Measurements from ENCODE around the gene FBXL22. TPM values are rescaled to one million over a fixed set of nuclear protein-coding genes. Genes with fewer than 3 reads are reported as not detected.

Gene FBXL22
- total and polyA plus RNA-seq, 8 donors: 0.28 to 2.1 (median 0.90) TPM

GRCh38 chr15:63555507-63555906 lies 41.7 kb upstream of the FBXL22 start:
- intact Hi-C loops (cut with DNase I): no loop called here
- H3K9me3 ChIP-seq: no peaks in the 10 kb centered on the region
- DNase-seq (no peak), ATAC-seq (no peak), FAIRE-seq (no peak)
- H3K4me1 ChIP-seq: peaks cover 24 to 39% (median 39%) of the 10 kb centered on the region in 3 donors
- H3K27me3 ChIP-seq: no peaks in the 10 kb centered on the region
- H3K36me3 ChIP-seq: peaks cover 0 to 10% (median 0%) of the 10 kb centered on the region in 3 donors
- peak overlapping the region in 1 of 4 donors; percentile 2 for H3K27ac ChIP-seq
- no peak overlapping the region for H3K4me3 ChIP-seq
- no peak for TF ChIP-seq CTCF (IDR thresholded peaks at IDR 0.05)

DNA sequence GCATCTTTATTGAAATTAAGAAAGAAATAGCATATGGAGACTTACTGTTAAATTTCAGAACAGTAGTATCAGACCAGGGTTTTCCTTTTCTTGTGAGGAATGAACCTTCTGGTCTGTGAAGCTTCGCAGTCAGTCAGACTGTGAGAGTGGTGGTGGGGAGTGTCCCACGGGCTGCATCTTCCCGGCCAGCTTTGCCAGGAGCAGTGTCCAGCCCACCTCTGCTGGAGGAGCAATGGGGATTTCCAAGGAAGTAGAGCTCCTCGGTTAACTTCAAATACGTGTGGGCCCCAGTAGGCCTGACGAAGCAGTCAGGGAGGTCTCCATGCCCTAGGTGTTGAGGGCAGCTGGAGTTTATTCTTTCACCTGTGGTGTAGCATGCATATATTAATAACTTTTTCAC lies 40.9 kb upstream of the FBXL22 start:
- Histone ChIP-seq H3K4me1 (peaks cover 21 to 35% (median 32%) of the 10 kb centered on the region in 3 donors), H3K36me3 (peaks cover 0 to 10% (median 0%) of the 10 kb centered on the region in 3 donors), H3K27me3 (no peaks in the 10 kb centered on the region), H3K4me3 (no peak overlapping the region), H3K27ac (no peak overlapping the region), H3K9me3 (no peaks in the 10 kb centered on the region)
- ATAC-seq: no peak
- intact Hi-C loops (cut with DNase I): no loop called here
- DNase-seq: no peak
- no peak for TF ChIP-seq CTCF (IDR thresholded peaks at IDR 0.05)
- no peak for FAIRE-seq
- WGBS, 2 donors: 85 to 94% methylated on average over 6 of the region's 6 CpGs

DNA sequence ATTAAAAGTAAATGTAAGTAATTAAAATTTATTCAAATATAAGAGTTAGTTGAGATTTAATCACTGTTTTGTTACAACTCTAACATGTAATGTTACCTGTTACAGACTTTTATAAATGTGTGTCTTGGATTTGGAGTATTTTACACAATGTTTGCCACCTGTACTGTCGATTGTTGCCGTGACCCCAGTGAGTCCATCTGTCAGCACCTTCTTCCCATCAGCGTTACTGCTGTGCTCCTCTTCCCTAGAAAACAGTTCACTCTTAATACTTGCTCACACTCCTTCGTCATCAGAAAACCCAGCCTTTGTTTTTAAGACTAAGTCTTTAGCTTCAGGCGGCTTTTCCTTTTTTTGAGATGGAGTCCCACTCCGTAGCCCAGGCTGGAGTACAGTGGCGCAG lies 40.5 kb upstream of the FBXL22 start:
- 98% methylated on average over 7 of the region's 7 CpGs for WGBS, 2 donors
- Histone ChIP-seq H3K4me3 (no peak overlapping the region), H3K27ac (no peak overlapping the region), H3K36me3 (peaks cover 0 to 10% (median 0%) of the 10 kb centered on the region in 3 donors), H3K9me3 (no peaks in the 10 kb centered on the region), H3K4me1 (peaks cover 17 to 30% (median 27%) of the 10 kb centered on the region in 3 donors), H3K27me3 (no peaks in the 10 kb centered on the region)
- intact Hi-C loops (cut with DNase I): no loop called here
- no peak for TF ChIP-seq CTCF (IDR thresholded peaks at IDR 0.05)
- ATAC-seq: no peak
- DNase-seq: no peak
- FAIRE-seq: no peak

DNA sequence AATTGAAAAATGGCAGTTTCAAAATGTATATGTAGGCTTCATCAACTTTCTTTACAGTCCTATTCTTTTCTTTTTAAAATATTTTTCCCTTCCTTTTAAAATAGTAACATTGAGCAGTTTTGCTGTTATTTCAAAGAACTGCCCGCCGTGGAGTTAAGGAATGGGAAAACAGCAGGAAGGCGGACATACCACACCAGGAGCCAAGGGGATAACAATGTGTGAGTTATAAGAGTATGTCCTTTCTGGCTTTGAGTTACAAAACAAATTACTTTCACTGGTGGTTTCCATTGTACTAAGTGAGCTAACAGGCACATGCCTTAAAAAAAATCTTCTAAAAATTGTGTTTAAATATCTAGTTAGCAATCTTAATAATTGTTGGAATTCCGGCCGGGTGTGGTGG lies 37.4 kb upstream of the FBXL22 start:
- Histone ChIP-seq H3K27me3 (no peaks in the 10 kb centered on the region), H3K36me3 (peaks cover 0 to 15% (median 0%) of the 10 kb centered on the region in 3 donors), H3K9me3 (no peaks in the 10 kb centered on the region), H3K27ac (no peak overlapping the region), H3K4me1 (peaks cover 0 to 5% (median 5%) of the 10 kb centered on the region in 3 donors), H3K4me3 (no peak overlapping the region)
- TF ChIP-seq CTCF (IDR thresholded peaks at IDR 0.05): no peak
- ATAC-seq (no peak), FAIRE-seq (no peak), DNase-seq (no peak)
- 98 to 99% methylated on average over 5 of the region's 5 CpGs for WGBS, 2 donors
- intact Hi-C loops (cut with DNase I): no loop called here

DNA sequence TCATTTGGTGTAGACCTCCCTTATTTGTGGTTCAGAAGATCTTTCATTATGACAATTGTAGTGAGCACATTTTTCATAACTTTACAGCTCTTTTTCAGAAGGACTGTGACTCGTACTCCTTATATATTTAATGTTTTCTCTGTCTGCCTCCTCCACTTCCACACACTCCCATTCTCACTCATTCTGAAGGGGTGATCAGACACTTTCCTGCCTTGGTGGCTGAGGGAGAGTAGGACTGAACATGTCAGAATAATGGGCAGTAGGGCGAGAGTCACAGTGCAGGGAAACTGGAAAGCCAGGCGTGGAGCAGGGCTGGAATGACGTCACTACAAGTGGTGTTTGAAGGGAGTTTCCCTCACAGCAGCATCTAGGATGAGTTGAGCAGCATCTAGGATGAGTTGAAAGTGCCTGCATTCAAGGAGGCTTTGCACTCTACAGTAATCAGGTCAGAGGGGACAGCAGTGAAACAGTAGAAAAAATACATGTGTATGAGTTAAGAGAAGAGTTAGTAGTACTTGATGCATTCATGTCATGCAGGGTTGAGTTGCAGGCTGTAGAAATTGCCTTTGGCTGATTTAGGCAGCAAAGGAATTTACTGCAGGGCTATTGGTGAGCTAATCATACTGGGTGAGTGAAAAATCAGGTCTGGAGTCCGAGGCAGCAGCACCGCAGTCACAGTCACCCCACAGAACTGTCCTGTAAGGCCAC lies 36.3 kb upstream of the FBXL22 start:
- FAIRE-seq (no peak), DNase-seq (no peak), ATAC-seq (no peak)
- H3K9me3 ChIP-seq: no peaks in the 10 kb centered on the region
- no peak overlapping the region for H3K4me3 ChIP-seq
- WGBS, 2 donors: 95 to 96% methylated on average over 6 of the region's 6 CpGs
- no peak overlapping the region for H3K27ac ChIP-seq
- H3K36me3 ChIP-seq: peaks cover 0 to 23% (median 0%) of the 10 kb centered on the region in 3 donors
- H3K4me1 ChIP-seq: peaks cover 0 to 5% (median 5%) of the 10 kb centered on the region in 3 donors
- intact Hi-C loops (cut with DNase I): no loop called here
- no peak for TF ChIP-seq CTCF (IDR thresholded peaks at IDR 0.05)
- no peaks in the 10 kb centered on the region for H3K27me3 ChIP-seq
